Retina (tissue), 1 donor: ENCODE data around the gene LRMDA.

ENCODE experiments used
- DNase-seq: peaks from one replicate; pipeline ENCODE4 v3.0.0-alpha.2; 2016

Gene LRMDA

DNA sequence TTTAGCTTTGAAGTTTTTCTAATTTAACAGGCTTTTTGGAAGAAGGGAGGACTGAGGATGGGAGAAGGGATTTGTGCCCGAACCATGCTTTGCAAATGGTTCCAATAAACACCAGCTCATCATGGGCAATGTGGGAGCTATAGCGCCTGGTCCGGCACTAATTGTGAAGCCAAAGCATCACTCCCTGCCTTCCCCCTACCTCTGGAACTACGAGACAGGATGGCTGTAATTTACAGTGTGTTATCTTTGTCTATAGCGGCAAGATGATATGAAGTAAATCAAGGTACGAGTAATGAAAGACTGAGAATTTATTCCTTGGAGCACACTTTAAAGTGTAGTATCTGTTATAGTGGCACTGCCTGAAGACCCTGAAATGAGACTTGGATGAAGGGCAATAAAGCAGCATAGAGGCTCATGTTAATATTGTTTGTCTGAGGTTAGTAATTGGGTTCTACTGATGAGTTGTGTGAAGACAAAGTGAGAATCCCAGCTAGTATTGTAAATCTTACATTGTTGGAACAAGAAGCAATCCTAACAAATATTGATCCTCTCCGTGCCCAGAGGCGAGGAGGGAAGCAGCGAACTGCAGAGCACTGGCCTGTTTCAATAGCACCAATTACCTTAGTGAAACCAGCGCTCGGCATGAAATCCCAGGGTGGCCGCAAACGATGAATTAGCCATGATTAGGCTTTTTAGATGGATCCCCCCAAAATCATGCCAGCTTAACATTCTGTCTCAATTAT is 507.1 kb downstream of the LRMDA start:
- DNase-seq = no peak

DNA sequence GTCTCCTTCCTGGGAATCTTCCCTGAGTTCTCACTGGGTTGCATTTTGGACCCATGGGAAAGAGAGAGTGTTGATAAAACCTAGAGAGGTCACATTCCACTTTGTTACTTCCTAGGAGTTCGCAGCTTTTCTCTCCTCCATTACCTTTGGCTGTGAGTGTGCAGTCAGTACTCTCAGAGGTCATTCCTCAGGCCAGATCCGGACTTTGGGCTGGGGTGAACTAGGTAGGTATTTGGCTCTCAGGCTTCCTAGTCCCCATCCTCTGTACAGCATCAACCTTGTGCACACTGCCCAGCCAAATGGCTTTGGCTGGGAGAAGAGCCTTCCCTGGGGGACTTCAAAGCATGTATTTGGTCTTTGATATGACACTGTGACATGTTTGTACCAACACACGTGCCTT is 508.1 kb downstream of the LRMDA start:
- DNase-seq = no peak

DNA sequence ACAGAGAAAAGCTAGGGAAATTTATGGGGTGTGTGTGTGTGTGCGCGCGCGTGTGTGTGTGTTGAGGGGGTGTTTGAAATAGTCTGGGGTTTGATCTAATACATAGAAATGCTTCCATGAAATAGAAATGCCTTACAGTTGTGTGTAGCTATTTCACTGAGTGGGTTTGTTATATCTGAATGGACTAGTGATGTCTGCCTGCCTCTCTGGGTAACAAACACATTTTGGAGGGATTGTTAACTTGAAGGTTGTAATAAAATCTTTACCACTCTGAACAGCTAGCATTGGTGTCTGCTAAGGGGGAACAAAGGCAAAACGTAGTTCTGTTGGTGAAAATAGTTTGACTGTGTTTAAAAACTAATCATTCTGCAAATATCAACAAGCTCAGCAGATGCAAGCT is 509.3 kb downstream of the LRMDA start:
- no peak for DNase-seq

DNA sequence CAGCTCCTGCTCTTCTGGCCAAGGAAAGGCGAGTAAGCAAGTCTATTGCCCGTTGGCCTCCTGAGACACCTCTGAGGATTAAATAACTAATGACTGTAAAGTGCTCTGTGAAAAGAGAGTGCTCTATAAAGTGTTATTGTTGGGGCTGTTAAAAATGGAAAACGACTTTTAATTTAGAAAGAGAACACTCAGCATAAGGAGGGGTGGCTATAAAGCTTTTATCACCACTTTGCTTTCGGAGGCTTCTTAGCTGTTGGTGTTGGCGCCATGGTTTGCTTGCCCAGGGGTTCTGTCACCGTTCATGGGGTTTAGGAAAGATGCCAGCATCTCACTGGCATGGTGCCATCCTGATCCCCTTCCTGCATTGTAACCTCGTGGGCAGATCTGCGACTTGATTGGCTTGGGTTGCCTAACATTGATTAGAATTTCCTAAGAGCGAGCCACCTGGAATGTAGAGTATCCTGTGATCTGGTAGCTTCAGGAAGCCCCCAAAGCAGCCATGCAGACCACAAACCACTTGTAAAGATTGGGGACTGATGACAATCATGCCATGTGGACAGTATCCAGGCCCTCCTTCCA is 509.9 kb downstream of the LRMDA start:
- DNase-seq = no peak

DNA sequence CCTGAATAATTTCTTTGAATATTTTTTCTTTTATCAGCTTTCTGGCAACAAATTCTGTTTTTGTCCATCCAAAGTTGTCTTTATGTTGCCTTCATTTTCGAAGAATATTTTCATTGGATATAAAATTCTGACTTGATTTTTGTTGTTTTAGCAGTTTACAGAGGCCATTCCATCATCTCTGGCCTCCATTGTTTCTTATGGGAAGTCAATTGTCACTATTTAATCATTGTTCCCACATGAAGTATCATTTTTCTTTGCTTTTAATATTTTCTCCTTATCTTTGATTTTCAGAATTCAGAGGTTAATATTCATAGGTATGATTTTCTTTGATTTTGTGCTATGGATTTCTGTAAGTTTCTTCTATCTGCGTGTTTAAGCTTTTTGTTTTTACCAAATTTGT is 512.6 kb downstream of the LRMDA start:
- DNase-seq = no peak

DNA sequence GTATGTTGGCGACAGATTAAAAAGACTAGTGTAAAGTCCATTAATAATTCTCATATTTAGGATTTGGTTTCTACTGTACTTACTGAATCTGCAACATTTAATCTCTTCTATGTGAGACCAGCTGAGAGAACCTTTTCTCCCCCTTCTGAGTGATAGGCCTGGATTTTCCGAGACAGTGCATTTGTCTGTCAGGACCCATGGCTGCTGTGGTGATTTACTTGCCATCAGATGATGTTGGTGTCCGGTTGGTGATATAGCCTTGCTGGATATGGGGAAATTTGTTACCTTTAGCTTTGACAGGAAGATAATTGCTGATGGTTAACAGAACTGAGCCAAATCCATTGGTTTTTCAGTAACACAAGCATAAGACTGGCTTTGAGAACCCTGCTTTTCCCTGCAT is 517.2 kb downstream of the LRMDA start:
- DNase-seq = no peak

DNA sequence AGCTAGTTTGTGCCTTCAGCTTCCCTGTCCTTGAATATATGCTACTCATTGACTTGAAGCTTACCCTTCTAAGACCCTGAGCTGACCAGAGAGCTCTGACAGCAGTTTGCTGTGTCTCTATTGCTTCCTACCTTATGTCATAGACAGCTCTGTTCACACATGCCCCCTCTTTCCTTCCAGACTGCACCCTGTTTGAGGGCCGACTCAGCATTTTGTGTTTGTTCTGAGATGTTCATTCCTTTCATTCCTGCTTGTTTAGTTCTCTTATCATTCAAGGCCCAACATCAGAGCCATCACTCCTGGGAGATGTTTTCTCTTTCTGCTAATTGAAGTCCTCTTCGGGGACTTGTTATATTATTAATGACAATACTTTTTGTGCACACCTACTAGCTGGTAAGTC is 518.9 kb downstream of the LRMDA start:
- DNase-seq = no peak

DNA sequence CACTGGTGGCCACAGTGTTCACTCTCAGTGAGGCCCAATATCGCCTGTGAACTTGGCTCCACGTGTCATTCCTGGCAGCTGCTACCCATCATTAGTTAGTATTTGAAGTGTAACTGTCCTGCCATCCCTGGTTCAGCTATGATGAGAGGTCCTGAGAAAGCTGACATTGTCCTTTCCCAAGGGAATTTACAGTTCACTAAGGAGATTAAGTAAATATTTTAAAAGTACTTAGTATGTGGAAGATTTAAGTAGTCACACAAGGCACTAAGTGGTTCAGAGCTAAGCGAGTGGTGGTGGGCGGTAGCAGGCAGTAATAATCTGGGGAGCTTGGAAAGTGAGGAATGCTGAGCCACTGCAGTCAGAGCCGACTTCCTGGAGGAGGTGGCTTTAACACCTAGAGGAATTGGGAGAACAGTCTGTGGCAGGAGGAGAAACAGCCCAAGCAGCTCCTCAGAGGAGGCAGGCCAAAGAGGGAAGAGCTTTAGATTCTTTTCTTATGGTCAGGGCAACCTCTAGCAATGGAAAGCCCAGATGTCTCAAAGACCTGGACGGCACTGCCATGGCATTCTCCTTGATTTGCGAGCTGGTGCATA is 519.7 kb downstream of the LRMDA start:
- no peak for DNase-seq

DNA sequence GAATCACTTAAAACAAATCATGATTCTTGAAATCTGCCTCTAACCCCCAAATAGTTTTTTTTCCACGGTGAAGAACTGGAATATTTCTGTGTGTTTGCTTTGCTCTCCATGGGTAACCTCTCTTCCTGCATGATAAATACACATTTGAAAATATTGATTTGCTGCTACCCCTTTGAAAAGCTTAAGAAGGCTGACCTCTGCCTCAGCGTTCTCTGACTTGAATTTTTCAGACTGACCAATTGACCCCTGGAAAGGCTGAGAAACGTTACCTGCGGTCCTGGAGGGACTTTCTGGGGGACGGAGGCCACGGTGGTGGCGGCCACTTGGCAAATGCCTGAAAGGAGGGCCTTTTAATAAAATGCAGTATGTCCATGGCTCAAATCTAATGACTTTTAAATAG is 520.2 kb downstream of the LRMDA start:
- peak; percentile 24 for DNase-seq

DNA sequence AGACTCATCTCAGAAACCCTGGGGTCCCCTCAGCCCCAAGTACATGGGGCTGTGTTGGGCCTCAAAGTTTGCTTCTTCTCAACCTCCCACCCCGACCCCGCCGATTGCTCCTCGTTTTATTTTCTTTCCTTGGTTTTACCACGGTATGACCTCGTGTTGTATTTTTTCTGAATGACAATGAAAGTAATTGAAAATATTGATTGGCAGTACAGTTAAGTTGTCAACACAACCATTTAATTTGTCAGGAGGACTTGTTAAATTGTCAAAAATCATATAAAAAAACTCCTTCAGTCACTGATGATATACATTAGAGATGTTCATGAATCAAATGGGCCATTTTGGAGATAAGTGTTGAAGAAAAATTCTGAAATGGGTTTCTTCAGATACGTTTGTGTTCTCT is 520.7 kb downstream of the LRMDA start:
- DNase-seq = peak; percentile 31

DNA sequence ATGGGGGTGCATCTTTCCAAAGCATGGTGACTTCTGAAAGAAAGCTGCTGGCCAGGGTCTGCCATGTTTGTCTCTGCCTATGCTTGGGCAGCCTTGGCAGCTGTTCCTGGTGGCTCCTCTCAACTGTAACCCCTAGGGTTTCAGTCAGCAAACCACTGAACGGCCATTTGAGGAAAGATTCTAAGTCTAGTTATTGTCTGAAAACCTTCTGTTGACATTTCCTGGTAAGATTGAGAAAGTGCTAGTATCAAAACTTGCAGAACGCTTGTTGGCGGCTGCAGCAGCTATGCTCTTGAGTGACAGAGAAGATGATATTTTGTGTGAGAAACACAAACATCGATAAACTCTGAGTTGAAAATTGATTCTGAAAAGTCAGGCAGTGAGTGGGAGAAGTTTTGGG is 523.1 kb downstream of the LRMDA start:
- no peak for DNase-seq

DNA sequence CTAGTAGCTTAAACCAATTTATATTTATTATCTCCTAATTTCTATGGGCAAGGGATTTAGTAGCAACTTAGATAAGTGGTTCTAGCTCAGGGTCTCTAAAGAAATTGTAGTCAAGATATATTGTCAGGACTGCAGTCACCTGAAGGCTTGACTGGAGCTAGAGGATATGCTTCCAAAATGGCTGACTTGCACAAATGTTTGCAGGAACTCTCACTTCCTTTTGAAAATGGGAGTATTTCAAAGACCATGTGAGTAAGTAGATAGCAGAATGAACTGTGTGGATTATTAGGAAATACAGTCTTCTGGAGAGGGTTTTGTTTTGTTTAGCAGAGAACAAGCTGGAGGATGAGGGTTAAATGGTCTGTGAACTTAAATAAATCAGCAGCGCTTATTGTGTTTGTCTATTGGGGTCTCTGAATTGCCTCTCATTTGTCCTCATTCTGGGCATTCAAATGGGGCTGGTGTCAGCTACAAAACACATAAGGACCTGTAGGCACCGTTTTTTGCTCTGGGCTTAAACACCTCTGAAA is 524.6 kb downstream of the LRMDA start:
- no peak for DNase-seq

DNA sequence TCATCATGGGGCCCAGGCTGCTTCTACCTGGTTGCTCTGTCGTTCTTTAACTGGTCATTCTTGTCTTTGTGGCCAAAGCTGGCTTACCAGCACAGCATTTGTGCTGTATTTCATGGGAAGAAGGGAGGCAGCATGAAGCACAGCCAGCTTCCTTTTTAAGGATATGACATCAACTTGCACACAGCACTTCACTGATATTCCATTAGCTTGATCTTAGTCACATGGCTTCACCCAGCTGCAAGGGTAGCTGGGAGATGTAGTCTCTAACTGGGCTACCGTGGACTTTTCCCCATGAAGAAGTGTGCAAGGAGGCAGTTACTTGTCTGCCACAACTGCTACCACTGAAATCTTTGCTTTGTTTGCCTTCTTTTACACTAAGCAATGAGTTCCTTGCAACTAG is 525.2 kb downstream of the LRMDA start:
- no peak for DNase-seq

DNA sequence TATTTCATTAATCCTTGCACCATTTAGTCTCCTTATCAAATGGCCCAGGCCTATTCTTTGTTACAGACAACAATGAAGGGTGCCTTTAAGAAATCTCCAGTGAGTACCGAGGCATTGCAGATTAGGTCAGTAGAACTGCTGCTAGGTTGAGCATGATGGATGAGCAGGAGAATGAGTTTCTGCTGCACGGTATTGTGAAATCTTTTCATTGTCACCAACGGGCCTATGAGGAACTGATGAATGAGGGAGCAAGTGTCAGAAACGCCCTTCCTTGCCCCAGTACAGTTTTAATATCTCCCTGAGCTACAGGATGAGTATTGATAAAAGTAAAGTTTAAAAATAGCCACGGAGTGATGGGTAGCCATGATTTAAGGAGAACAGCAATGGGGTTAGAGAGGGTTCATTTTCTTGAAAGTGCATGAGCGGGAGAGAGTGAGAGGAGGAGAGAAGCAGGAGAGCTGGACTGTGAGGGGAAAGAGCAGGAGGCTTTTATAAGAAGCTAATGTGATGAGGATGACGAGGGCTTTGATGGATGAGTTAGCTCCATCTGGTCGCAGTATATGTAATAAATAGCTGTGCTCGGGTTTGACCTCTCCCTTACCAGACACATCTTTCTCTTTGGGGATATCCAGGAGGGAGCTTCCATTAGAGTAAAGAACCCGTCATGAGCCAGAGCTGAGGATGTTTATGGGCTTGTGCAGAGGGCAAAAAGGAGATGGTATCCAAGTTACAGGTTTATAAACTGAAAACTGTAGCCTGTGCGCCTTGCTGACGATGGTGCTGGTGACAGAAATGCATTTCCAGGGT is 526.1 kb downstream of the LRMDA start:
- peak; percentile 22 for DNase-seq

DNA sequence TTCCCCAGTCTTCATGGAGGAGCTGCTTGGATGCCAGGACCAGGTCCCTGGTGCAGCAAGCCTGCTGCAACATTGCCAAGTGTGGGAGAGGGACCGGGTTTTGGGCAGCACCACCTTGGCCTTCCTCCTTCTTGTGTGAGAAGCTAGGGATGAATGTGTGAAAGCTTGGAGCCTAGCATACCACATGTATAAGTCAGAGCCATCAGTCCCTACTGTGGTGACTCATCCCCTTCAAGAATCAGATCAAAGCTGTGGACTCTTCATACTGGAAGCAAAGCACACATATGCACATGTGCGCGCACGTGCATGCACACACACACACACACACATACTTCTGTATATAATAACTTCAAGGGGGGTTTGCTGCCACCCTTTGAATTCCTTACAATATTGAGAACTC is 527.8 kb downstream of the LRMDA start:
- DNase-seq = no peak

DNA sequence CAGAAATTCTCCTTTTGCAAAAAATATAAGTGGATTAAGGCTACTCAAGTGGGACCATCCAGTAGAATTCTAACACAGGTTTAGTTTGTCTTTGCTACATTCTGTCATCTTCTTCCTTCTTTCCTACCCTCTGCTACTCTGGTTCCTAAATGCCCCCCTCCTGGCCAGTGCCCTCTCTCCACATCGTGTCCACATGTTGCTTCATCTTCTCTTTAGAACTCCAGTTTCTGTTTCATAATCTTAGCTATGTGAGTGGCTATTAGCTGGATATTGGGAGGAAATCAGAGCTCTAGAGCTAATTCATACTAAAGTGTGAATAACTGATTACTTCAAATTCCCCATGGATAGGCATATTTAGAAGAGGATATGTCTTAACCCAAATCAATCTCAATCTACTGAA is 528.5 kb downstream of the LRMDA start:
- DNase-seq = no peak

DNA sequence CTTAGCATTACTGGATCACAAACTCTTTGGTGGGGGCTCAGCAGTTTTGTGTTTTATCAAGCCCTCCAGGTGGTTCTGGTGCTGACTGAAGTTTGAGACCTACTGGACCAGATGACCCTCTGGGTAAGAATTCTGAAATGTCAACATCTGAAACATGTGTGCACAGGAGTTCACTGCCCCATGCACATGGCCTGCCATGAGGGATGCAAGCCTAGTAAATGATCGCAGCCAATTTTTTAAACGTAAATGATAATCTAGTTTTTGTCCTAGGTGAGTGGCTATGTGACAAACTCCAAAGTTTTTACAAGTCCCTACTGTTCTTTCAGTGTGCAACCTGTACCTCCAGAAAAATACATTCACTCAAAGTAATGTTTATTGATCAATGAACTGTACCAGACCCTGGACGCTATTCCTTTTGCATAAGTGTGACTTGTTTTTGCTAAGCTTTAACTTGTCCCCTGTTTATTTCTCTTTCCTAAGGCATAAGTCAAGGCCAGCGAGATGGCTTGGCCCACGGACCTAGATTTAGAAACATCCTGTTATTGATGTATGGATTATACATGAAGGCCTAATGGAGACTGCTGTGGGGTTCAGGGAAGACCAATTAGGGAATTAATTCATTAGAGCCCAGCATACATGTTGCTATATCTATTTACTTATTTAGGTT is 531.1 kb downstream of the LRMDA start:
- DNase-seq = no peak

DNA sequence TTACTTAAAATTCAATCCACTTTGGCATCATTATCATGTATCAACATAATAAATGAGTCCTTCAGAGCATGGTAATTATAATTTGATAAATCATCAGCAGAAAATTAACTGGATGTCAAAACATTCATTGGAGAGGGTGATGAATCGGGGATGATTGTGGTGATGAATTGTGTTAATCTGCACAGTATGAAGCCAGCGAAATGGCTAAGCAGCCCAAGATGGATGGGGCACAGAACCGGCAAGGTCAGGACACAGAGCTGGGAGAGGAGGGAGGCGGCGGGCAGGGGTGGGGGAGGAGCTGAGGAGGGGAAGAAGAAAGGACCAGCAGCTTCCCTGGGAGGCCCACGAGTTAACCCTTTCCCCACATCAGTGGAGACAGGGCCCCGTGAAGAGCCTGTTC is 536.1 kb downstream of the LRMDA start:
- DNase-seq = peak; percentile 78

DNA sequence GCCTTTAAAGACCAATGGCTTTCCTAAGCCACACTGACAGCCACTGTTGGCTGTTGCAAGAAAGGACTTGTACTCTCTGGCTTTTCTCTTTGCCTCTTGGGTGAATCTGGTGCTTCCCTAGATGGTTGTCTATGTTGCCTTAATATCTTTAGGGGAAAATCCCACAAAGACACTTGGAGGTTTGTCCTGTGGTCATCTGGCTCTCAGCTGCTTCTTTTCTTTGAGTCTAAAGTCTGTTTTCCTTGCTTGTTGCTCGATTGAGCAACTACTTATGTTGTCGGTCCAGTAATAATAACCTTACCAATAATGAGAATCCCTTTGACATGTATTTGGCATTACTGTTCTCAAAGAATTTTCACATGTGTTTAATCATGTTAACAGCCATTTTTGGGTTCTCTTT is 537.6 kb downstream of the LRMDA start:
- DNase-seq = no peak

DNA sequence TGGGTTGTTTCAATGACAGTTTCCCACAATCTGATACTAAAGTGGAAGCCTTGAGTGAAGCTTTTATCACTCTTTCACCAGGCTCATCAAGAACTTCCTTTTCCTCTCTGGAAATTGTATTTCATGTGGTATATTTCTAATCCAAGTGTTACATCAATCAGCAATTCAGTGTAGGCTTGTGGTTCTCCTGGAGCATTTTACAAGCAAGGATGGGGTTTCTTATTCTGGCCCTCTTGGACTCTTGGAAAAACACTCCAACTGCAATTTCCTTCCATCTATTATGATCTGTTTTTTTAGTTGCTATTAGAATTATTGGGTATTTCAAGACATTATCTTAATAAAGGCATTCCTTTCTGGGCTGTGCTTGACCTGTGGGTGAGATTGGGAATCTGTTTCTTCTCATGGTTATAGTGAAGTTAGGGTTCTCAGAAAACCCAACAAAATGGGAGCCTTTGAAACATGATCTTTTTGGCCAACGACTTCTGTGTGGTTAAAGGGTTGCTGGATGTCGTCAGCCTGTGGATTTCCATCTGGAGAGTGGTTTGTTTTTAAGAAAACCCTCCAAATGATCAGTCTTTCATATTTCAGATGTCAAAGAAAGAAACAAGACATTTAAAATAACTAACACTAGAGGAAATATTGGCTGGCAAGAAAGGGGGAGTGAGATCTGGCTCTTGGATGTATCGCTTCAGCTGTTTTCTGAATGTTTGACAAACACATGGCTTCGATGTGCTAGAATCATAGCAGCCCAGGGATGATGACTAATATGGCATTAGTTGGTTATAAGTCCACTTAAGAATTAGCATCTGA is 540.2 kb downstream of the LRMDA start:
- no peak for DNase-seq

DNA sequence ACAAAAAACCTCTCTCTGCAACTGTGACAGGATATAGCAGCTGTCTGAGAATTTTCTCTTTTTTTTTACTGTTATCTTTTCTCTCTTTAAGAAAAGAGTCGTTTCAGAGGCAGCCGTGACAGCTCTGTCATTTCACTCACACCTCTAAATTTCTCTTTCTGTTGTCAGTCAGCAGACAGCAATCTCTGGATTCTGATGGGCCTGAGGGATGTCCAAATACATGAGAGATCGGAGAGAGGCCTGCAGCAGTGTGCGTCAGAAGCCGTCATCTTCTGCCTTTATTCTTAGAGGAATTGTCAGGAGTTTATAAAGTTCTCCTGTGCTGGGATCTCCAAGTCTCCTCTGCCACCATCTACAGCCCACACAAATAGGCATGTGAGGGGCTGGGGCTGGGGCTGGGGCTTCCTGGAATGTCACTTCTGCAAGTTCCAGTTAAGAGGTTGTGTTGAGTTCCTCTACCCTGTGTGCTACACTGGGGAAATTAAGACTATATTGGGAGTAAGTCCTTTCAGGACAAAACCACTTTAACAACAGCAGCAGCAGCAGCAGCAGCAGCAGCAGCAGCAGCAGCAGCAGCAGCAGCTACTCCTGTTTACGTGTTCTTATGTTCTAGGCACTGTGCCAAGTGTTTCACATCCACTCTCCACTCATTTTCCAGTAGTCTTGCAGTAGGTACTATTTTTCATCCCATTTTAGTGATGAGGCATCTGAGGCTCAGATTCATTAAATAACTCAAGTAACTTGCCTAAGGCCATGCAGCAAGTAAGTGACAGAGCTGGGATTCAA is 541.3 kb downstream of the LRMDA start:
- DNase-seq = no peak
